Measurements from ENCODE around the gene CD55.
A peak's percentile ranks its signal among the peaks of the same experiment; 100 is the strongest.

The CD55 gene

DNA sequence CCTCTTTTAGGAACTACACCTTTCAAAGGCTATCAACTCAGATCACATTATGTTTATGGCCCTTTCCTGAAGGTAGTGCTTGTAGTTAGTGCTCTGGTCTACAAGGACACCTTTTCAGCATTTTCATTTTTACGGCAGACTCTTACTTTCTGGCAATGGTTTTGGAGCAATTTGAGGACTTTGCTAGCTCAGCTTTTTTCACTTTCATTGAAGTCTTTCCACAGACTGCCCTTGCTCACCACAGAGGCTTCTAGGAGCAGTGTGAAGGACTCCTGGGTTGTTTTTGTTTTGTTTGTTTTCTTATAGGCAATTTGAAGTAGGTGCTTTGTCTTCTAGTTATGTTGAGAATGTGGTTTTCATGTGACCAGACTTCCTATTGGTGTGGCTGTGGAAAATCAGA, 43.1 kb downstream of the CD55 start:
- DNase-seq = no peak

DNA sequence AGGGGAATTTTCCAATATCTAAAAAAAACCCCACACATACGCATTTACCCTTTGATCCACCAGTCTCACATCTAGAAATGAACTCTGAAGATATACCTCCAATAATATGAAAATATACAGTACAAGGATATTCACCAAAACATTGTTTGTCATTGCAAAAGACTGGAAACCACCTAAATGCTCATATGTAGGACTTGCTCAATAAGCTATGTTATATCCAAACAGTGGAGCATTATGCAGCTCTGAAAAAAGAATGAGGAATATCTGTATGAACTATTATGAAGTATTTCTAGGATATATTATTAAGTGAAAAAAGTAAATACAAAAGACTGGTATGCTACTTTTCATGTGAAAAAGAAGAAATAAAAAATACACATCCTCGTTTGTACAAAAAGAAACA, 43.6 kb downstream of the CD55 start:
- no peak for DNase-seq

DNA sequence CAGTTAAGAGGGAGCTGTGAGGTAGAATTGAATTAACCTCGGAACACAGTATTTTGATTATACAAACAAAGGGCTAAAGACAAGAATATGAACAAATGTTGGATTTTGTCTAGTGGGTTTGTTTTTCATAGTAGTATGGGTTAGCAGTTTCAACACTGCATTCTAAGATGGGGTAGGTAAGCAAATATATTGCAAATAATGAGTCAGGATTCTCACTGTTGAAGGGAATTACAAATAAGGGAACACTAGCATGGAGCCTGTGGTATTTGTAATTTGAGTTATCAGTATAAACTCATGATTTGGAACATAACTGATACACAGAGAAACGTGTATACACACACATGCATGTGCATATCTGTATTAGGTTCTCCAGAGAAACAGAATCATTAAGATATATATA, 44.5 kb downstream of the CD55 start:
- DNase-seq = no peak

DNA sequence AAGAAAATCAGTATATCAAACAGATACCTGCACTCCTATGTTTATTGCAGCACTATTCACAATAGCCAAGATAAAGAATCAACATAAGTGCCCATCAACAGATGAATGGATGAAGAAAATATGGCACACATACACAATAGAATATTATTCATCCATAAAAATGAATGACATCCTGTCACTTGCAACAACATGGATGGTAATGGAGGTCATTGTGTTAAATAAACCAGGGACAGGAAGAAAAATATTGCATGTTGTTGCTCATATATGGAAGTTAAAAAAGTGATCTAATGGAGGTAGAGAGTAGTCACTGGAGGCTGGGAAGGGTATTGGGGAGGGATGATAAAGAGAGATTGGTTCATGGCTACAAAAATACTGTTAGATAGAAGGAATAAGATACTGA, 67.2 kb downstream of the CD55 start:
- DNase-seq = no peak

DNA sequence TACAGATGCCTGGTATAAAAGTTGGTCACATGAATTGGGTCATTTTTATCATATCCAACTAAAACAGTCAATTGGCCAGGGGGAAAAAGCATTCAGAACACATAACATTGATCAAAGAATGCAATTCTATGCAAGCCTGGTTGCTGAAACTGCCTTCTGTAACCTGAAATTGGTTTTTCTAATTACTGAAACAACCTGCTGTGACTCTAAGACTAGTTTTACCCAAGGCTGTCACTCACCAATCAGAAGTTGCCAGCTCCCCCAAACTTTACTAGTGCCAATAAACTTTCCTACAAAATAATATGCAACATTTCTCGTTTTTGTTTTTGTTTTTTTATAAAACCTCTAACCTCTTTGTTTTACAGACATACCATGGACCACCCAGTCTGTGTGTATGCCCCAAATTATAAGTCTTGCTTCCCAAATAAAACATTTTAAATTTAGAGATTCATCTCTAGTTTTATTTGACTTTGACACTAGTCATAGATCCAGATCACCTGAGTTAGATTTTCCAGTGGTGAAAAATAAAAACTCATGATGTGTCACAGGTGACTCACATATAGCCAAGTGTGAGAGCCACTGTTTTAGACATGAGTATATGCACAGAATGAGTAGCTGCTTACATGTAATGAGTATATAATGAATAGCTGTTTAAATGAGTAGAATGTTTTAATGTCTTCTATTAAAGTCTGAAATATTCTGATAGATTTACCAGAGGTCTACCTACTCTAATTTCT, 68.4 kb downstream of the CD55 start:
- DNase-seq = no peak

DNA sequence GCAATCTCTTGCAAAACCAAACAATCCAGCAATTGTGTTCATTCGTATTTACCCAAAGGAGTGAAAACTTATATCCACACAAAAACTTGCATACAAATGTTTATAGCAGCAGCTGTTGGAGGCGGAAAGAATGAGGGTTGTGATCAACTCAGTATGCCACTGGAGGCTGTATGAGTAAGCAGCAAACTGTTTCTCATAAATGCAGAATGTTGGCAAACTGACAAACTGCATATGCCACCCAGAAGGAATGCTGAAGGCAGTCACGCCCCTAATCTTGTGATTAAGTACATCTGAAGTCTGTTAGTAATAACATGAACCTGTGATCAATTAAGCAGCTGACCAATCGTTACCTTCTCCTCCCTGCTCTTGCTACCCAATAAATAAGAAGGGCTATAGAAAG, 72.1 kb downstream of the CD55 start:
- no peak for DNase-seq

DNA sequence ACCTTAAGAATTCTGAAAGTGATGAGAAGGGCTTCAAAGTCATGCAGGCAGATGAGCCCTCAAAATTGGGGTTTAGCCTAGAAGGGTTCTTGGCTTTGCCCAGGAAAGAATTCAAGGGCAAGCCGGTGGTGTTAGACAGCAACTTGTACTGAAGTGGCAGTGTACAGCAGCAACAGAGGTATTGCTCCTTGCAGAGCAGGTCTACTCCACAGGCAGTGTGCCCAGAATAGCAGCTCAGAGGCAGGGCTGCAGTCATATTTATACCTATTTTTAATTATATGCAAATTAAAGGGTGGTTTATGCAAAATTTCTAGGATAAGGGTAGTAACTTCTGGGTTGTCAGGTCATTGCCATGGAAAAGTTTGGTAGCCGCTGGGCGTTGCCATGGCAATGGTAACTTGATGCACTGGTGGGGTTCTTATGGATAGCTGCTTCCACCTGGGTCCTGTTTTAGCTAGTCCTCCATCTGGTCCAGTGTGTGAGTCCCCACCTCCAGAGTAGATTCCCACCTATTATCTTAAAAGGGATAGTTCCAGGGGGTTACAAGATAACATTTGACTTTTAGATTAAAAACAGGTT, 74.8 kb downstream of the CD55 start:
- DNase-seq = peak; percentile 77

DNA sequence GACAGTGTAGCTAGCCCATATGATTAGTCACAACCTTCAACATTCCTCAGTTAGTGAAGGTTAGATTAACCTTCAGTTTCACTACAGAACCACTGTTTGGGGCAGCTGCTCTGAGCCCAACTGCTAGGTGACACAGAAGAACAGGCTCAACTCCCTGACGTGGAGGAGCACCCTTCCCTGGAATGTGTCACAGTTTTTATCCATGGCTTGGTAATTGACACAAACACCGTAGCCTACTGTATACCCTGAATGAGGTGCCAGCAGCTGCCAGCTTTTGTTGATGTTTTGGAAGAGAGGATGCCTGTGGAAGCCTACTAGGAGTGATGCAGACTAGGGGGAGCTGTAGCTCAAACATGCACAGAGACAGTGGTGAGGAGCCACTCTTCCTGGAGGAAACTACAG, 76.0 kb downstream of the CD55 start:
- no peak for DNase-seq

DNA sequence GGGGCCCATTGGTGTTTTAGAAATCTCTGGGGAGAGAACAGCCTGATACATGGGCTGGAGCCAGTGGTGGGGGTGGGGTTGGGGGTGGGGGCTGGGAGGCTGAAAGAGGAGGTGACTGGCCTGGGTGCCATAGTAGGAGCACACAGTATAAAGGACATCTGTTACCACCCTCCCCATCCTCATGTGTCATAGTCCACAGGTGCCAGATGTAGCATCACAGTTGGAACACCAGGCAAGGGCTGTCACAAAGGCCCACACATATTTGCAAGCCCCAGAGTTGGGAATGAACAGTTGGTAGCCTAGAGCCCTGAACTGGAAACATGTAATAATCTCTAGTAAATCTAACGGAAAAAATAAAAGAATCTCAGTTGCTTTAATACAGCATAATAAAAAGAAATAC, 77.5 kb downstream of the CD55 start:
- DNase-seq = no peak

DNA sequence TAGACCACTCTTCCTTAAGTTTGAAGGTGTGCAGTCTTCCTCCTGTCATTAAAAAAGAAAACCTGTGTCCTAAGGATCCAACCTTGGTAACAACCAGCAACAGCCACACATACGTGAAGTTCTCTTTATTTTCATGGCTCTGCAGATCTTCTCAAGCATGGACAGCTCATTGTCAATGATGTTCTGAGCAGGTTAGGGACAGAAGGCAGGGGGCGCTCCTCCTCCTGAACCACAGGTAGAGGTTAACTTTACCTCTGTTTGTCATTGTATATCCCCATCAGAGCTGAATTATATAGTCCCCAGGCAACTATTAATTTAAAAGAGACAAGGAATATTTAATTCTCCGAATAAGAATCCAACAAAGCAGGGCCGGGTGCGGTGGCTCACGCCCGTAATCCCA, 80.1 kb downstream of the CD55 start:
- no peak for DNase-seq

DNA sequence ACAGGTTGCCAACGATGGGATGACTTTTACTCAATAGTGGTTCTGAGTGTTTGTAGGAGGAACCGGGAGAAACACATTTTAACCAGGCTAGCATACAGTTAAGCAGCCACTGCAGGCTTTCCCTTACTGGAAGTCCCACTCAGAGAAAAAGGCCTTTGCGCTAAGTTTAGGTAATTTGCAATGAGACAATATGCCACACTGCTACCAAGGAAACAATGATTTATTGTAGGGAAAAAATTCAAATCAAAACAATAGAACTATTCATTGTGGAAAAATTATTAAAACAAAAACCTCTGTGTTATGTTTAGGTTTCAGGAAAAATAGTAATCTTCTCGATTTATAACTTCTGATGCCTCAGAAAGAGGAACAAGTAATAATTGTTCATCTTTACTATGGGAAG, 81.3 kb downstream of the CD55 start:
- DNase-seq = peak; percentile 87

DNA sequence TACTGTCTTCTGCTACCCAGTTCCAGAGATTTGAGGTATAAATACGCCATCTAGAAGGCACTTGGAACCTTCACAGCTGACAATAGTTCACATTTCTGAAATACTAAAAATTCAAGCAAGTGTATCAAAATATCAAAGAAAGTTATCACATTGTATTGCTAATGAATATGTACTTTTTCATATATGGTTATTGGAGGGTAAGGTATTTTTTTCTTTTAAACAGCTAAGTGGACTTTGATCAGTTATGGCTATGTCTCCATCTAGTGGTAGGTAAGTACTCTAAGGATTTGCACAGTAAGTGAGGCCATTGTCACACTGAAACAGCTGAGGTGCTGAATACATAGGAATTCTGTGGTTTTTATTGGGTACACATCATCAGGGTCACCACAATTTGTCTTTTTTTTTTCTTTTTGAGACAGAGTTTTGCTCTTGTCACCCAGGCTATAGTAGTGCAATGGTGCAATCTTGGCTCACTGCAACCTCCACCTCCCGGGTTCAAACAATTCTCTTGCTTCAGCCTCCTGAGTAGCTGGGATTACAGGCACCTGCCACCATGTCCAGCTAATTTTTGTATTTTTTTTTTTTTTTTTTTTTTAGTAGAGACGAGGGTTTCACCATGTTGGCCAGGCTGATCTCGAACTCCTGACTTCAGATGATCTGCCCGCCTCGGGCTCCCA, 83.5 kb downstream of the CD55 start:
- peak; percentile 81 for DNase-seq

DNA sequence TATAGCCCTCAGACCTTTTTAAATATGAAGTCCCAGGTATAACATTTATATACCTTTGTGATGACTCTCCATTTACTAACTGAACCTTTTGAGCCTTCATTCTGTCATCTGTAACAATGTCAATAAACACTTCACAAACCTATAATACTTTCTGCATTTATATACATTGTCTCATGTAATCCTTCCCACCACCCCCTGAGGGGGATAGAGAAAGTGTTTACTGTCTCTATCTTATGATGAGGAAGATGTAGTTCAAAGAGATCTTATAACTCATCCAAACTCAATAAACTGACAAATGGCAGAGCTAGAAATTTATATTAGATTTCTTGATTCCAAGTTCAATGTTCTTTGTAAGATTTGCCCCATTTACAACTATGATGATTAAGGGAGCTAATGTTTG, 84.3 kb downstream of the CD55 start:
- no peak for DNase-seq

DNA sequence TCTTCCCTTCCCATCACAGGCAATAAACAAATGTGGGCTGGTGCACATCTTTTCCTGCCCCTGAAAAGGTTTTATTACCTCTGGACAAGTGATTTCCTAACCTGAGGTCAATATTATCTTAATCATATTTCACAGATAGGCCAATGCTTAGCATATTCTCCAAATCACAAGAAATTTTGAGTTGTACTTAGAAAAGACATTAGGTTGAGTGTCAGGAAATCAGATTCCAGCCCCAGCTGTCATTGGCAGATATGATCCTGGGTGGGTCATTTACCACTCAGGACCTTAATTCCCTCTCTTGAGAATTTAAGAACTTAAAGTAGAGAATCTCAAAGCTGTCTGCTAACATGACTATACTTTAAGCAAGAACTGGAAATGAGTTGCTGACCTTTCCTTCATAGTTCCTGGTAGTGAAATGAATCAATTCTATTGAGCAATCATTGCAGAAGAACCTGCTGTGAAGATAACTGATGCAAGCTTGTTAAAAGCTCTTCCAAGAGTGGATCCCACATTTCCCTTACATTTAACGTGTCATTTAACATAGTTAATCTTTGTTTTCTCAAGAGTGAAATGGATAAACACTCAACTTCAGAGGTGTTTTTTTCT, 86.3 kb downstream of the CD55 start:
- no peak for DNase-seq
